Measurements from ENCODE around the gene MARCHF10. TPM values are rescaled to one million over a fixed set of nuclear protein-coding genes. Genes with fewer than 3 reads are reported as not detected.

MARCHF10 gene
- total RNA-seq, 1 experiment from 2014 or later, result not detected

- Histone ChIP-seq H3K4me3 (ENCODE audit: low read depth, low read length, poor library complexity, severe bottlenecking) (no peak overlapping the region), H3K4me1 (ENCODE audit: insufficient read depth, low read length, poor library complexity, severe bottlenecking) (peaks cover 16% of the 10 kb centered on the region), H3K27me3 (replicated peaks; ENCODE audit: insufficient read depth, low read depth, low read length, poor library complexity) (no peaks in the 10 kb centered on the region), H3K27ac (ENCODE audit: low read depth, low read length, poor library complexity, severe bottlenecking) (no peak overlapping the region), H3K36me3 (ENCODE audit: insufficient read depth, low read length, poor library complexity, severe bottlenecking) (no peaks in the 10 kb centered on the region), H3K9me3 (ENCODE audit: low read depth, low read length, poor library complexity, severe bottlenecking) (peaks cover 4% of the 10 kb centered on the region)
- intact Hi-C loops (cut with micrococcal nuclease; ENCODE audit: unreplicated experiment), result no loop called here
- TF ChIP-seq CTCF (conservative IDR thresholded peaks at IDR 0.05; ENCODE audit: low read depth, low read length) (no peak), EZH2 (IDR thresholded peaks at IDR 0.05; ENCODE audit: borderline replicate concordance, low read depth, low read length, poor library complexity, severe bottlenecking) (no peak)
- ChIA-PET CTCF (interaction anchor here (0.6 kb wide), 1 partner anchor 318 kb away, joined by 3 read pairs; no protein-coding TSS in a partner anchor), POLR2A (ENCODE audit: low non-redundant PET) (no interaction called here)
- no TSS peak for BruUV-seq (replicated peaks)
- DNase-seq (ENCODE audit: low spot score), result no peak
Measured at GRCh38 chr17:62655656-62656055, 152.5 kb downstream of the MARCHF10 start.

GRCh38 chr17:62653826-62654761 lies 154.0 kb downstream of the MARCHF10 start:
- no TSS peak for BruUV-seq (replicated peaks)
- Histone ChIP-seq H3K27me3 (replicated peaks; ENCODE audit: insufficient read depth, low read depth, low read length, poor library complexity) (no peaks in the 10 kb centered on the region), H3K9me3 (ENCODE audit: low read depth, low read length, poor library complexity, severe bottlenecking) (no peaks in the 10 kb centered on the region), H3K36me3 (ENCODE audit: insufficient read depth, low read length, poor library complexity, severe bottlenecking) (no peaks in the 10 kb centered on the region), H3K27ac (ENCODE audit: low read depth, low read length, poor library complexity, severe bottlenecking) (no peak overlapping the region), H3K4me1 (ENCODE audit: insufficient read depth, low read length, poor library complexity, severe bottlenecking) (peaks cover 16% of the 10 kb centered on the region), H3K4me3 (ENCODE audit: low read depth, low read length, poor library complexity, severe bottlenecking) (no peak overlapping the region)
- TF ChIP-seq EZH2 (IDR thresholded peaks at IDR 0.05; ENCODE audit: borderline replicate concordance, low read depth, low read length, poor library complexity, severe bottlenecking) (no peak), CTCF (conservative IDR thresholded peaks at IDR 0.05; ENCODE audit: low read depth, low read length) (no peak)
- ChIA-PET CTCF (no interaction called here), POLR2A (ENCODE audit: low non-redundant PET) (no interaction called here)
- no peak for DNase-seq (ENCODE audit: low spot score)
- intact Hi-C loops (cut with micrococcal nuclease; ENCODE audit: unreplicated experiment), result no loop called here

GRCh38 chr17:62653002-62653825 lies 154.9 kb downstream of the MARCHF10 start:
- Histone ChIP-seq H3K27me3 (replicated peaks; ENCODE audit: insufficient read depth, low read depth, low read length, poor library complexity) (no peaks in the 10 kb centered on the region), H3K36me3 (ENCODE audit: insufficient read depth, low read length, poor library complexity, severe bottlenecking) (no peaks in the 10 kb centered on the region), H3K9me3 (ENCODE audit: low read depth, low read length, poor library complexity, severe bottlenecking) (no peaks in the 10 kb centered on the region), H3K4me1 (ENCODE audit: insufficient read depth, low read length, poor library complexity, severe bottlenecking) (peaks cover 16% of the 10 kb centered on the region), H3K4me3 (ENCODE audit: low read depth, low read length, poor library complexity, severe bottlenecking) (peak overlapping the region; percentile 57), H3K27ac (ENCODE audit: low read depth, low read length, poor library complexity, severe bottlenecking) (peak overlapping the region; percentile 75)
- intact Hi-C loops (cut with micrococcal nuclease; ENCODE audit: unreplicated experiment), result no loop called here
- ChIA-PET POLR2A (ENCODE audit: low non-redundant PET) (no interaction called here), CTCF (no interaction called here)
- BruUV-seq (replicated peaks), result no TSS peak
- DNase-seq (ENCODE audit: low spot score), result peak; percentile 82
- TF ChIP-seq CTCF (conservative IDR thresholded peaks at IDR 0.05; ENCODE audit: low read depth, low read length) (no peak), EZH2 (IDR thresholded peaks at IDR 0.05; ENCODE audit: borderline replicate concordance, low read depth, low read length, poor library complexity, severe bottlenecking) (no peak)
